Epidermal melanocyte (primary cell): ENCODE measurements around the gene PTRHD1.

Source experiments
- DNase-seq: peaks from one replicate; pipeline ENCODE4 v3.0.0; 2011; ENCODE audit warnings: low spot score; ENCODE audit not compliant: insufficient read length

The PTRHD1 gene

GRCh38 chr2:24762518-24762917 lies 30.7 kb downstream of the PTRHD1 start:
- no peak for DNase-seq

DNA sequence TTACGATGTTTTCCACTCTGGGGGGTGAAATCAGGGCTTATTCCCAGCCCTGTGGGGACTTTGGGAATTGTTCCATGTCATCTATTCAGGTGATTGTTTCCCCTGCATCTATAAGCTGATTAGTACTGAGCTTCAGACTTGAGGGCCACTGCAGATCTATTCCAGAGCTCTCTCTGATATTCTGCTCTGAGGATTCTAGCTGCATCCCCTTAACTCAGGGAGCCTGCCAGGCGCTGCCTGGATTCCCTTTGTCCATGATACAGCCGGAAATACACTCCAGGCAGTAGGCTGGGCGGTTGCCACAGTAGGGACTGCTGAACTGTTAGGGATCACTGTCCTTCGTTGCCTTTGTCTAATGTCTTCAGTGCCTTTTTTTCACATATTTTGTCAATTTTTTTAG lies 31.3 kb downstream of the PTRHD1 start:
- DNase-seq = no peak

DNA sequence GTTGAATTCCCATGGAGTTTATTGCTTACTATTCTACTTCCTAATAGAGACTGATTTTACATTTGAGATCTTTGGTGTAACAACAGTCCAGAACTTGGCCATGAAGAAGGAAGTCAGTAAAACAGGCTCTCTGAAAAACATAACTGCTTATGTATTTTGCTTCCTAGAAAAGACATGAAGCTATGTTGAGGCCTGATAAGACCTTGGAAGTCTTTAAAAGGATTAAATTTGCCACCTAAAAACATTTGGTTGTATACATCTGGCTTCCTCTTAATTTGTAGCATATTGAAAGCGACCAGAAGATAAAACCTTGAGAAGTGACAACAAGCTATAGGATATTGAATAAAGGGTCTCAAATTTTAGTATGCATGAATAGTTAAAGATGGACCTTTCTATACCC lies 36.4 kb downstream of the PTRHD1 start:
- no peak for DNase-seq

DNA sequence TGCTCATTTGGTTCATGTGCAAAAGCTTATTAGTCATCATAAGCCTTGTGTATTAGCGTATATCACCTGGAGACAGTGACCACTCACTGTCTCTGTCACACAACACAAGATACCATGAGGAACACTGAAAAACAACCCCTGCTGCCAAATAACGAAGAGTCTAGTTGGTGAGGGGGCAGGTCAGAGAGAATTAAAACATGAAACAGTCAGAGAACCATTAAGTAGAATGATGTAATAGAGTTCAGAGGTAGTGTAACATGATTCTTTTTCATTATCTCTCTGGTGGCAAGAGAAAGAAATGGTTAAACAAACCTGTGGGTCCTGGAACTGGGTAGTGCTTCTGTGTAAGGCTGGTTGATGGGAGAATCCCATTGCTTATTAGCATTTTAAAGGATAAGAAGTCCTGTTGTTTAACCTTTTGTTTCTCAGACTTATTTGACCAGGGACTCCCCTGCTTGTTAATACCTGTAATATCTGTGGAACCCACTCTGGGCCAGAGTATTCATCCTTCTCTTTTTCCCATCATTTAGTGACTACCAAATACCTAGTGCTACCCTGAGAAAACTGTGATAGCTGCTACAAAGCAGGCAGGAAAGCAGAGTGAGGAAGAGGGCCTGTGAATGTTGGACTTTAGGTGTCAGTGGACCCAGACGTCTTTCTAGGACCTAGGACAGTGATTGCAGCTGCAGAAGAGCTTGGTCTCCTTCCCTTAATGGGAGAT lies 38.0 kb downstream of the PTRHD1 start:
- DNase-seq = no peak

DNA sequence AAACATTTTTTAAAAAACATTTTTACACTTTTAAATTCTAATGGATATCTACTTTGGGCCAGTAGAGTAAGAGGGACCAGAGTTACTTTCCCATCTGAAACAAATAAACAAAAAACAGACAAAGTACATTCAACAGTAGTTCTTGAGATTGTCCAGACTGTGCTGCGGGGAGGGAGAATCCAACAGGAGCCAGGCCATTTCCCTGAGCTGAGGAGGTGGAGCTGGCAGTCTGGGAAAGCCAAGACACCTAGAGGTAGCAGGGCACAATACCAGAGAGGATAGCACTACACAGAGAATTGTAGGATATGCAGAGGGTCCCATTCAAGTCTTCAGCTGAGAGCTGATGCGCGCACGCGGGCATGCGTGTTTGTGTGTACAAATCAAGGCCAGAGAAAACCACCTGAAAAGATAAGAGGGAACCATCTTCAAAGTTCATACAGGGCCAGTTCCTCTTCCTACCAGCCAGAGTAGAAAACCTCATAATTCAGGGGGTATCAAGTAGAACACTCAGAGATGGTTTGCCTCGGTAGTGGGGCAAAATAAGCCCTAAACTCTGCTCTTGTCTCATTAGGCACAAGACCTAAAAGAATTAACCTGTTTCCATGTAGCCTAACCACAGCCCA lies 44.0 kb downstream of the PTRHD1 start:
- DNase-seq = no peak

GRCh38 chr2:24747299-24747698 lies 45.9 kb downstream of the PTRHD1 start:
- DNase-seq = no peak

DNA sequence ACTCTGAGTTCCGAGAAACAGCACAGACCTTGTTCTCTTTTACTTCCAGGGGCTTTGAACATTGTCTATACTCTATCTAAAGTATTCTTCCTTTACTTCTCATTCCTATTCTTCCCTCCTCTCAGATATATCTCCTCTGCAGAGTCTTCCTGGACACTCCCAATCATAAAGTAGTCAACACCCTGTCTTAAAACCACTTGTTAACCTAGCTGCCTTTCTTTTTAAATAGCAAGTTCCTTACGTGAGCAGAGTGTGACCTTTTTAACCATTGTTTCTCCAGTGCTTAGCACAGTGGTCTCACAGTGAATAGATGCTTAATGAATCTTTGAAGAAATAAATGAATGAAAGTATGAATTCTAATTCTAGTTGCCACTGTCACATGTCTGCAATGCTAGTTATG lies 47.4 kb downstream of the PTRHD1 start:
- DNase-seq = no peak

- DNase-seq = no peak
These were observed 48.8 kb downstream of the PTRHD1 start for GRCh38 chr2:24744356-24744755.

GRCh38 chr2:24743924-24744323 lies 49.3 kb downstream of the PTRHD1 start:
- DNase-seq = no peak

DNA sequence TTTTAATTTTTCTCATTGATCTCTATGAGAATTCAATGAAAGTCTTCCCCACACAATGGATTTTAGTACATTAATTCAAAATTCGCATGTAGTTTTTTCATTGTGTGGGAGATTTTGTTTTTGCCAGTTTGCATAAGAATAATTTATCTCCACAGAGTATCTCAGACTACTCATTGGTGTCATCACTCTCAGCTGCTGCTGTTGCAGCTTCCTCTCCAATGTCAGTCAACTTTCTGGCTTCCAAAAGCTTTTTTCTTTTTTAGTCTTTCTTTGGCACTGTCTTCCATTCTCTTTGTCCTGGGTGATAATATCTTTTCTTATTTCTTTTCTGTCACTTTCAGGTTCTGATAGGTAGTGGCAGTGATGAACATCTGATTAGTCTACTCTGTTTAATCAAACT lies 50.5 kb downstream of the PTRHD1 start:
- DNase-seq = no peak

DNA sequence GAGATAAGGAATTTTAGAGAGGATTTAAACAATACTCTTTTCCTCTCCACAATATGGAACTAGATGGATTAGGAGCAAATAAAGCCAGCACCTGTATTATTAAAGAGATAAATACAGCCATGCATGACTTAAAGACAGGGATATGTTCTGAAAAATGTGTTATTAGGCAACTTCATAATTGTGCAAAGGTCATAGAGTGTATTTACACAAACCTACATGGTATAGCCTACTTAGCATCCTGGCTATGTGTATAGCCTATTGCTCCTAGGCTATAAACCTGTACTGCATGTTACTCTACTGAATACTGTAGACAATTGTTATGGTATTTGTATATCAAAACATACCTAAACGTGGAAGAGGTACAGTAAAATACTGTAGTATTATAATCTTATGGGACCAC lies 53.0 kb downstream of the PTRHD1 start:
- no peak for DNase-seq
